CD14-positive monocyte (primary cell): Measurements from ENCODE around the gene CHN1. TPM values are rescaled to one million over a fixed set of nuclear protein-coding genes. Genes with fewer than 3 reads are reported as not detected.

Source experiments
- DNase-seq, 3 donors: peaks; one replicate each; pipeline ENCODE4 v3.0.0-alpha.2; 2011 to 2022
- H2AFZ ChIP-seq: 2 replicates; pipeline ENCODE4 v1.6.0; 2012; ENCODE audit warnings: mild to moderate bottlenecking, low read depth, low read length, inconsistent platforms; ENCODE audit not compliant: insufficient read depth, poor library complexity, severe bottlenecking
- H3K27ac ChIP-seq, 2 donors: 1 replicate in 1 of 2; 2 replicates in 1 of 2; pipeline ENCODE4 v1.5.1; 2012 to 2013; ENCODE audit warnings: low read length in 2 of 2, control low read depth in 1 of 2, inconsistent platforms in 1 of 2, low read depth in 1 of 2, mild to moderate bottlenecking in 1 of 2
- H3K27me3 ChIP-seq, 2 donors: one replicate each; pipeline versions ENCODE4 v1.6.0 to v1.6.1; 2011 to 2013; ENCODE audit warnings: low read length in 2 of 2; ENCODE audit not compliant: control insufficient read depth in 2 of 2, insufficient read depth in 2 of 2
- H3K36me3 ChIP-seq, 2 donors: replicated peaks in 1 of 2; 1 replicate in 1 of 2; 2 replicates in 1 of 2; pipeline versions ENCODE4 v1.5.1 to v1.6.1; 2012 to 2013; ENCODE audit warnings: low read length in 2 of 2, control low read depth in 1 of 2, inconsistent platforms in 1 of 2, mild to moderate bottlenecking in 1 of 2; ENCODE audit not compliant: insufficient read depth in 2 of 2, control insufficient read depth in 1 of 2
- H3K4me1 ChIP-seq, 2 donors: 1 replicate in 1 of 2; 2 replicates in 1 of 2; pipeline versions ENCODE4 v1.5.1 to v1.6.1; 2012 to 2013; ENCODE audit warnings: low read length in 2 of 2, control low read depth in 1 of 2, inconsistent platforms in 1 of 2, mild to moderate bottlenecking in 1 of 2, moderate library complexity in 1 of 2; ENCODE audit not compliant: insufficient read depth in 2 of 2, control insufficient read depth in 1 of 2
- H3K4me2 ChIP-seq: replicated peaks from 2 replicates; pipeline ENCODE3; 2012; ENCODE audit warnings: low read length, moderate library complexity, mild to moderate bottlenecking; ENCODE audit not compliant: poor library complexity, severe bottlenecking; ENCODE audit errors: extremely low read depth
- H3K4me3 ChIP-seq, 3 experiments: fragments of 200-600 bp in 1 of 3; sonication (generic) in 1 of 3; replicated peaks in 1 of 3; 1 replicate in 2 of 3; 2 replicates in 1 of 3; pipeline ENCODE4 v1.5.1; 2011 to 2013; ENCODE audit warnings: low read length in 3 of 3, mild to moderate bottlenecking in 3 of 3, control low read depth in 2 of 3, low read depth in 2 of 3, inconsistent platforms in 1 of 3, moderate library complexity in 1 of 3
- H3K79me2 ChIP-seq: 2 replicates; pipeline ENCODE4 v1.6.0; 2012; ENCODE audit warnings: mild to moderate bottlenecking, control low read depth, inconsistent platforms, low read length, moderate library complexity; ENCODE audit not compliant: insufficient read depth
- H3K9ac ChIP-seq: 2 replicates; pipeline ENCODE4 v1.6.0; 2017; ENCODE audit warnings: low read length, mild to moderate bottlenecking; ENCODE audit not compliant: insufficient read depth, poor library complexity, severe bottlenecking
- H3K9me3 ChIP-seq, 2 donors: replicated peaks in 1 of 2; 1 replicate in 1 of 2; 2 replicates in 1 of 2; pipeline versions ENCODE4 v1.5.1 to v1.6.1; 2012 to 2013; ENCODE audit warnings: low read length in 2 of 2, control low read depth in 1 of 2; ENCODE audit not compliant: control insufficient read depth in 1 of 2, insufficient read depth in 1 of 2
- H4K20me1 ChIP-seq: 2 replicates; pipeline ENCODE4 v1.6.0; 2012; ENCODE audit warnings: mild to moderate bottlenecking, low read length, control low read depth, moderate library complexity; ENCODE audit not compliant: insufficient read depth
- H3K27ac Mint-ChIP-seq, 7 donors: one replicate each; pipeline ENCODE4 v1.8.0; 2020; ENCODE audit warnings: mild to moderate bottlenecking in 7 of 7, mixed read lengths in 7 of 7, moderate library complexity in 6 of 7, inconsistent platforms in 2 of 7
- H3K27me3 Mint-ChIP-seq, 3 donors: one replicate each; pipeline ENCODE4 v1.8.0; 2021 to 2022; ENCODE audit warnings: low read depth in 3 of 3, mild to moderate bottlenecking in 3 of 3, mixed read lengths in 3 of 3, moderate library complexity in 3 of 3, inconsistent platforms in 1 of 3
- H3K36me3 Mint-ChIP-seq, 2 donors: one replicate each; pipeline ENCODE4 v1.8.0; 2020; ENCODE audit warnings: mixed read lengths in 2 of 2, inconsistent platforms in 1 of 2, mild to moderate bottlenecking in 1 of 2
- H3K4me1 Mint-ChIP-seq: one replicate; pipeline ENCODE4 v1.8.0; 2020; ENCODE audit warnings: mild to moderate bottlenecking, mixed read lengths
- H3K4me3 Mint-ChIP-seq, 2 donors: one replicate each; pipeline ENCODE4 v1.8.0; 2020; ENCODE audit warnings: mild to moderate bottlenecking in 2 of 2, mixed read lengths in 2 of 2, moderate library complexity in 1 of 2
- H3K9me3 Mint-ChIP-seq, 7 donors: one replicate each; pipeline ENCODE4 v1.8.0; 2020 to 2022; ENCODE audit warnings: mixed read lengths in 7 of 7, mild to moderate bottlenecking in 6 of 7, moderate library complexity in 6 of 7, inconsistent platforms in 2 of 7
- CTCF ChIP-seq: fragments of 200-600 bp; IDR thresholded peaks from one replicate; pipeline ENCODE4 v1.8.0; 2022; ENCODE audit warnings: antibody characterized with exemption, mild to moderate bottlenecking
- WGBS: methylation state at CpG from one replicate; pipeline ENCODE4 v1.1.5; 2013; ENCODE audit warnings: missing lambda C conversion rate; ENCODE audit not compliant: insufficient coverage; 5-methylcytosine and 5-hydroxymethylcytosine counted together
- intact Hi-C, 2 donors: fragments of 100-400 bp; cut with micrococcal nuclease; formaldehyde crosslinking; loops; one replicate each; pipeline versions ENCODE4 v1.15.0 to v1.15.1; 2023
- polyA plus RNA-seq, 3 donors: library from polyadenylated mRNA; depleted of rRNA in 1 of 3; unstranded in 2 of 3; stranded (reverse) in 1 of 3; fragments of 300-500 nt in 2 of 3; fragments of >200 nt in 1 of 3; fragmentation: Illumina TruSeq in 2 of 3; gene quantifications; 1 replicate in 2 of 3; 2 replicates in 1 of 3; pipeline ENCODE4 v1.2.3, GENCODE V29; 2012 to 2021

CHN1 gene
- polyA plus RNA-seq, 3 donors: 0.36 TPM; not detected in 2

- Histone ChIP-seq H3K9ac (no peak overlapping the region), H3K4me2 (no peak overlapping the region), H3K27ac (no peak overlapping the region), H2AFZ (no peak overlapping the region), H3K36me3 (no peaks in the 10 kb centered on the region), H3K4me1 (no peaks in the 10 kb centered on the region), H3K4me3 (no peak overlapping the region), H3K9me3 (no peaks in the 10 kb centered on the region), H3K27me3 (no peaks in the 10 kb centered on the region), H4K20me1 (no peaks in the 10 kb centered on the region), H3K79me2 (no peaks in the 10 kb centered on the region)
- intact Hi-C loops: no loop called here
- H3K9me3 Mint-ChIP-seq: peaks cover 0 to 2% (median 0%) of the 10 kb centered on the region in 7 donors
- no CpG with 5 or more reads among the region's 6 CpGs for WGBS
- TF ChIP-seq CTCF: no peak
- H3K27me3 Mint-ChIP-seq: peaks cover 2 to 4% (median 4%) of the 10 kb centered on the region in 3 donors
- no peaks in the 10 kb centered on the region for H3K4me1 Mint-ChIP-seq
- DNase-seq: no peak
- H3K36me3 Mint-ChIP-seq: no peaks in the 10 kb centered on the region
- H3K27ac Mint-ChIP-seq: no peak overlapping the region
- no peak overlapping the region for H3K4me3 Mint-ChIP-seq
Observed at GRCh38 chr2:174897286-174897685, 107.9 kb downstream of the CHN1 start.

GRCh38 chr2:174893018-174893417 lies 112.2 kb downstream of the CHN1 start:
- Histone ChIP-seq H2AFZ (no peak overlapping the region), H3K36me3 (no peaks in the 10 kb centered on the region), H3K27ac (no peak overlapping the region), H3K4me2 (no peak overlapping the region), H3K9ac (no peak overlapping the region), H4K20me1 (no peaks in the 10 kb centered on the region), H3K79me2 (no peaks in the 10 kb centered on the region), H3K27me3 (no peaks in the 10 kb centered on the region), H3K4me1 (no peaks in the 10 kb centered on the region), H3K9me3 (no peaks in the 10 kb centered on the region), H3K4me3 (no peak overlapping the region)
- intact Hi-C loops: no loop called here
- no peak for TF ChIP-seq CTCF
- Mint-ChIP-seq H3K36me3 (no peaks in the 10 kb centered on the region), H3K4me3 (no peak overlapping the region), H3K27ac (no peak overlapping the region), H3K9me3 (peaks cover 0 to 4% (median 0%) of the 10 kb centered on the region in 7 donors), H3K4me1 (no peaks in the 10 kb centered on the region), H3K27me3 (peaks cover 0 to 9% (median 2%) of the 10 kb centered on the region in 3 donors)
- no CpG with 5 or more reads among the region's 1 CpG for WGBS
- no peak for DNase-seq
